ENCODE data around the gene SMIM3.

DNA sequence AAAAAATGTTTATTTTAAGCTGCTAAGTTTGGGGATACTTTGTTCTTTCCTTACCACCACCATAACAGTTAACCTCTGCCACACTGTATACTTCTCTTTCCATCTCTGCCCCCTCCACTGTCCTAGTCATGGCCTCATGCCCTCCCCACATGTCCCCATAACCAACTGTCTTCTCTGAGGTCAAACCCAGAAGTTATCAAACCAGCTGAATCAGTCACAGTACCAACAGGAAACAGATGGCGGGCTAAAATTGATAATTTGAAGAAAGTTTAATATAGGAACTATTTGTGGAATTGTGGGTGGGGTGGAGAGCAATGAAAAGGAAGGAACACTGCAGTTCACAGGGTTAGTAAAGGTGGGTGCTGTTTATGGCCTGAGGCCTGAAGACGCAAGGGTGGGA, 14.0 kb upstream of the SMIM3 start:
- no peak for TF ChIP-seq CTCF (conservative IDR thresholded peaks at IDR 0.05 in 1 of 2, IDR thresholded peaks at IDR 0.05 in 1 of 2; ENCODE audit: low read depth in 1 of 2, low read length in 2 of 2)
- TF ChIP-seq EZH2 (IDR thresholded peaks at IDR 0.05; ENCODE audit: low read length, missing control alignments) = no peak

Measured in fibroblast of lung (primary cell).